Activated CD4-positive, alpha-beta T cell treated with anti-CD3 and anti-CD28 coated beads for 4 hours (primary cell): ENCODE measurements around the gene UGT2B28.
"Not testable (repeated sequence)": the region's sequence is repeated elsewhere in the genome, so short reads cannot be mapped to it uniquely, and the experiment has no call there.

Experiments used
- DNase-seq, 2 donors: peaks; one replicate each; pipeline ENCODE4 v3.0.0-alpha.2; 2020

Gene UGT2B28

GRCh38 chr4:69280081-69280480 is at the start of gene UGT2B28:
TSS of gene UGT2B28 (plus strand) at chr4:69280475. CDS start at chr4:69280501, 26 bp downstream.
- DNase-seq = not testable (repeated sequence)

- DNase-seq = no peak
Observed at GRCh38 chr4:69239092-69239491, 41.2 kb upstream of the UGT2B28 start.

- DNase-seq = no peak
Observed at GRCh38 chr4:69239557-69240168, 40.6 kb upstream of the UGT2B28 start.

GRCh38 chr4:69240787-69241186 is 39.5 kb upstream of the UGT2B28 start:
- not testable (repeated sequence) for DNase-seq

- not testable (repeated sequence) for DNase-seq
Observed at GRCh38 chr4:69241746-69242145, 38.5 kb upstream of the UGT2B28 start.

- not testable (repeated sequence) for DNase-seq
Observed at GRCh38 chr4:69242562-69243240, 37.6 kb upstream of the UGT2B28 start.

GRCh38 chr4:69250884-69251283 is 29.4 kb upstream of the UGT2B28 start:
- not testable (repeated sequence) for DNase-seq

GRCh38 chr4:69253147-69253772 is 27.0 kb upstream of the UGT2B28 start:
- not testable (repeated sequence) for DNase-seq

GRCh38 chr4:69268612-69269011 is 11.7 kb upstream of the UGT2B28 start:
- not testable (repeated sequence) for DNase-seq

GRCh38 chr4:69296356-69296755 is 16.1 kb downstream of the UGT2B28 start:
- DNase-seq = not testable (repeated sequence)

- DNase-seq = not testable (repeated sequence)
Observed at GRCh38 chr4:69308426-69309033, 28.3 kb downstream of the UGT2B28 start.

GRCh38 chr4:69309549-69310076 is 29.3 kb downstream of the UGT2B28 start:
- not testable (repeated sequence) for DNase-seq

- not testable (repeated sequence) for DNase-seq
Observed at GRCh38 chr4:69310262-69310661, 30.0 kb downstream of the UGT2B28 start.

- not testable (repeated sequence) for DNase-seq
Observed at GRCh38 chr4:69317669-69318298, 37.5 kb downstream of the UGT2B28 start.

GRCh38 chr4:69321153-69321729 is 41.0 kb downstream of the UGT2B28 start:
- no peak for DNase-seq

- no peak for DNase-seq
Observed at GRCh38 chr4:69322055-69322454, 41.8 kb downstream of the UGT2B28 start.

- DNase-seq = no peak
Observed at GRCh38 chr4:69323284-69323683, 43.0 kb downstream of the UGT2B28 start.

GRCh38 chr4:69330345-69331047 is 50.2 kb downstream of the UGT2B28 start:
- DNase-seq = no peak

- DNase-seq = not testable (repeated sequence)
Observed at GRCh38 chr4:69331304-69331703, 51.0 kb downstream of the UGT2B28 start.

GRCh38 chr4:69335485-69335884 is 55.2 kb downstream of the UGT2B28 start:
- not testable (repeated sequence) for DNase-seq

- not testable (repeated sequence) for DNase-seq
Observed at GRCh38 chr4:69343114-69343513, 62.8 kb downstream of the UGT2B28 start.
